OCI-M2 (cell line): ENCODE measurements around the gene NKD1.

ENCODE experiments used
- DNase-seq: peaks from one replicate; lab custom pipeline; 2025; ENCODE audit not compliant: unreplicated experiment; lab: John Stamatoyannopoulos, UW

The NKD1 gene

DNA sequence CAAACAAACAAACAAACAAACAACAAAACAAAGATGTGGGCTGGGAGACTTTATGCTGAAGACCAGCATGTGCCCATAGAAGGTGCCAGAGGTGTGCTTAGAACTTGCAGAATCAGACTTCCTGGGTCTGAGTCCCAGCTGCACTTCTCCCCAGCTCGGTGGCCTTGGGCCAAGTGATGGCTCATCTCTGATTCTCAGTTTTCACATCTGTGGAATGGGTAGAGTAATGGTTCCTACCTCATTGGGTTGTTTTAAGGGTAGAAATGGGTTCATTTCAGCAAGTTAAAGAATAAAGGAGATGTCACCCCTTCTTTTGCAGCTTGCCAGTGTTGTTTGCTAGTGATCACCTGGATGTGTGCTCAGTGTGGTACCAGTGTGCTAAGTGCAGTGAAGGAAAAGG lies 10.7 kb downstream of the NKD1 start:
- DNase-seq, result no peak

DNA sequence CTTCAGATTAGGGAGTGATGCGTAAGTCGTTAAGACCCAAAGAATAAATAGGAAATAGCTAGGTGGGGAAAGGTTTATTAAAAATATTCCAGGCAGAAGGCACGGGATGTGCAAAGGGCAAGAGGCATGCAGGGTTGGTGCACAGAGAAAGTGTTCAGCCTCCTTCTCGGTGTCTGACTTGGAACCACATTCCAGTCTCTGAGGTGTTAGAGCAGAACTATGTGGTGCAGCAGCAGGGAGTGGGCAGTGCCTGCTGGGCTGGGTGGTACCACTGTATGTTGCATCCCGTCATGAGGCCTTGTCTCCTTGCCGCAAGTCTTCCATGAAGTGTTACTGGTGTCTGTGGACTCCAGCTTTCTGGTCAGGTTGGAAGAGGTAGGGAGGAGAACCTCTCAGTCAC lies 11.1 kb downstream of the NKD1 start:
- DNase-seq, result no peak

DNA sequence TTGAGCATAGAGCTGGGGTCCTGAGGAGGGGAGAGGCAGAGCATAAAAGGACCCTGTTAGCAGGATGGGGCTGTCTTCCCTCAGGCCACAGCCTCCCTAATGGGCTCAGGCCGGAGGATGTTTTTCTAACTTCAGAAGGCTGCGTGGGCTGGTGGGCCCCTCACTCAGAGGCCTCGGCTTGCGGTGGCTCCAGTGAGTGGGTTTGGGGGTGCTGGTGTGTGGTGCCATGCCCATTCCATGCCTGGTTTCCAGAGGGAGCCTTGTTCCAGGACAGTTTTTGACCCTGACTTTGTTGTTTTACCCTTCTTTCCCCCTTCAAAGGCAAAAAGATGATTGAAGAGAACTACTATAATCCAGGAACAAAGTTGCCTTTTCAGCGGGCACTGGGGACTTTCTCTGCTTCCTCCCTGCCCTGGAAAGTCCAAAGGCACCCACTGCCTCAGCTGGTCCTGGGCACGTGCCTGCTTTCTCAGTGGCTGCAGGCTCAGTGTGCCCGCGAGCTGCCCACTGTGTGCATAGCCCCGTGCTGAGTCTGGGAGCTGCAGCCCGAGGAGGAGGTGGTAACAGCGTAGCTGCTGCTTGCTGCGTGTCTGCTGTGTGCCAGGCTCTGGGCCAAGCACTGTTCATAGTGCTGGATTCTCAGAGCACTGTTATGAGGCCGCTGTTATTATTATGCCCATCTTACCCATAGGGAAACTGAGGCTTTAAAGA lies 11.8 kb downstream of the NKD1 start:
- no peak for DNase-seq

DNA sequence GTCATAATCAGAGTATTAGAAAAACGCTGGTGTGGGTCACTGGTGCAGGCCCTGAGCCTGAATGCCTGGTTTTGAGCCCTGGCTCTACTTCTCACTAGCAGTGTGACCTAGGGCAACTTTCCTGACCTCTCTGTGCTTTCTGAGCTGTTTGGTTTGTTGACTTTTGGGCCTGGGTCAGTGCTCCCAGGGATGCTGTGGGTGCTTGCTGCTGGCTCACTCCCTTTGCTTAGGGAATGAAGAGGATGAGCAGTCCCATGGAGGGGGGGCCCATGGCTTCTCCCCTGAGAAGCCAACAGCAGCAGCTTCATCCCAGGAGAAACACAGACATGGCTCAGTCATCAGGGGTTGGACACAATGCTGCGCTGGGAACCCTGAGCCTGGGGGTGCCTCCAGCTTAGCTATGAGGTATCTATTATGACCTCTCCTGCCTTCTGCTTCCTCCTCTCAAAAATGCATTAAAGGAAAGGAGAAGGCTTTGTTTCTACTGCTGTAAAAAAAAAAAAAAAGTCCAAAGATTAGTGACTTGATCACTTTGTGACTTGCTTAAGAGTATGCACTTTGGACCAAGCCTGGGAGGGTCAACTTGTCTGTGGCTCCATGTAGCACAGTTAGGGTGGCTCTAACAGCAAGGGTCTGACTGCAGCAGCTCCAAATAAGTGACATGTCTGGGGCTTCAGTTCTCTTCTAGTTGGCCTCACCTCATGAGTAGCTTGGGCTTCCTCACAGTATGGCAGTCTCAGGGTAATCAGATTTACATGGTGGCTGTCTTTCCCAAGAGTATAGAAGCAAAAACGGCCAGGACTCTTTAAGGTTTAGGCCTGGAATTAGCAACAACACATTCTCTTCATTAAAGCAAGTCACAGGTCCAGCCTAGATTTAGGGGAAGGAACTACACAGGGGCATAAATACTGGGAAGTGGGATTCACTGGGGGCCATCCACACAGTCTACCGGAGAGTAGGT lies 13.0 kb downstream of the NKD1 start:
- DNase-seq, result no peak

DNA sequence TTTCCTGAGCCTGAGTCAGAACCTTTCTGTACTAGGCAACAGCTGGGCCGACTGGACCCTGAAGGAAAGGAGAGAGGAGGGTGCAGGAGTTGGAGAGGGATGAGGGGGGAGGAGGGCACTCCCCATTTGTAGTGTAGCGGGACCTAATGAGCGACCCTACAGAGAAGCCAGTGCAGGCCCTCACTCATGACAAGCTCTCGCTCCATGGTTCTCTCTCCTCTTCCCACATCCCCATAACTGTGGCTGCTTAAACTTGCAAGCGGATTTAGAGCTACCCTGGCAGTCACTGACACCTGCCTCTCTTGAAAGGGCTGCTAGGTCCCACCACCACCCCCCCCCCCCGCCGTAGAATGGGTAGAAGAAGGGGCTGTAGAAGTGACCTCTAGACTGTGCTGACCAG lies 14.5 kb downstream of the NKD1 start:
- no peak for DNase-seq

DNA sequence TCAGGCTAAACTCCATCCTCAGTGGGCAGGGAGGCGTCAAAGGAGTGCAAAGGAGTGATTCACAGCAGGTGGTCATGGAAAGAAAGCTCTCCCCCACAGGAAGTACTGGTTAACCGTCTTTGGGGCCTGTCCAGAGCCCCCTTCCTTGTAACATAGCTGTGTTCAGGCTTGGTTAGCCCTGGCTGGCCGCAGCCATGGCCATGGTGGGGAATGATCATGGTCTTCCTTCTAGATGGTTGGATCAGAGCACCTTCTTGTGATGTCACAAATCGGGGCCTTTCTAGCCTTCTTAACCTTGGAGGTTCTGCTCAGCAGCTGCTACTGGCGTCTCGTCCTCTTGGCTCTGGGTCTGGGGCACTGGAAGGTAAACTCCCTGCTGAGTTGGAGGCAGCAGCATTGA lies 15.8 kb downstream of the NKD1 start:
- DNase-seq, result no peak

DNA sequence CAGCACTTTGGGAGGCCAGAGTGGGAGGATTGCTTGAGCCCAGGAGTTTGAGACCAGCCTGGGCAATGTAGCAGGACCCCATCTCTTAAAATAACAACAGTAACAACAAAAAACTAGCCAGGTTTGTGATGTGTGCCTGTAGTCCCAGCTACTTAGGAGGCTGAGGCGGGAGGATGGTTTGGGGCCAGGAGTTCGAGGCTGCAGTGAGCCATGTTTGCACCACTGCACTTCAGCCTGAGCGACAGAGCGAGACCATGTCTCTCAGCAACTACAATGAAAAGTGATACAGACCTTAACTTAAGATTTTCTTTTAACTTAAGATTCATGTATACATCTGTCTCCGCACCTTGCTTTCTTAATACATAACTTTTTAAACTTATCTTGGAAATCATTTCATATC lies 17.2 kb downstream of the NKD1 start:
- DNase-seq, result no peak

DNA sequence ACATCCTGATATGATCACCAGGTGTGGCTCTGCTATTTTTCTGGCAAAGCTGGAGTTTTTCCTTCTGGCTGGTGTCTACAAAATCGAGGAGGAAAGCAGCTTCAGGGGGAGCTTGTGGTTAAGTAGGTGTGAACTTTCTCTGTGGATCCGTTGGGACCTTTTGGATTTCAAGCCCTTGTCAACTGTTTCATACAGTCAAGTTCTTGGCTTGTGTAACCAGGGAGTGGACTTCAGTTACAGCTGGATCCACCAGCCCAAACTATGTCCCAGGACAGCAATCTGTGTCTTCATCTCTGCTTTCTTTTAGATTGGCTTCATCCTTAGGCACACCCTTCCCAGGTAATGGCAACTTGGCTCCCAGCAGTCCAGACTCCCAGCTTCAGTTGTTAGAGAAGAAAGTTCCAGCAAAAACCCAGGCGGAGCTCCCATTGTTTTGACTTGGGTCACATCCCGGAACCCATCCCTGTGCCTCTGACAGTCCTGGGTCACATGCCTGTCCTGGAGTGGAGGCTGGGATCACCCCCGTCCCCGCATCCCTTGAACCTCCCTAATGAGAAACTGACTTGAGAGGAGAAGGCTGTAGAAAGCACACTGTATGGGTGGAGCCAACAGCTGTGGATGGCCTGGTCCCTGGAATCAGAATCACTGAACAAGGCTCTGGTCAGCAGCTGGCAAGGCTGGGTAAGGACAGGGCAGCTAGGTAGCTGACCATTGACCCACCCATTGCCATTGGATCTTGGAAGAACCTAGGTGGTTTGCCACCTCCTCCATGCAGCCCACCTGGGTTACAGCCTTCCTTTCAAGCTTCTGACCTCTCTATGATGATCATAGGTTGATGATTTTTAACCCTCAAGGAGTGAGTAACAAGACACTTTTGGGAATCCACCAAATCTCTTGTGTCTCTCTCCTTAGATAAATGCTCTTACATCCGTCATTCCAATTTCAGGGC lies 18.1 kb downstream of the NKD1 start:
- no peak for DNase-seq

DNA sequence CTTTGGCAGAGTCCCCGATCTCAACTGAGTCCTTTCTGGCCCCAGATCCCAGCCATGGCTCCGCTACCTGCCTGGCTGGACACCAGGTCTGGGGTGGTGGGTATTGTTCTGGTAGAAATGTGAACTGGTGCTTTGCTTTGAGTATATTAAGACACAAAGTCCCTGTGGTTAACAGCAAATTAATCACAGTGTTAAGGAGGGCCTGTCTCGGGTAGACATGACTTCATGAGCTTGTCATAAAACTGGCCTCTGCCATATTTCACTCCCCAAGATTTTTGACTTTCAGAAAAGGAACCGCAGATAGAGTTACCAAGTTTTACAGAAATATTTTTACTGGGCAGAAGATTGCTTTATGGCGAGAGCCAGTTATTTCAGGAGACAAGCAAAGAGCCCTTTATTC lies 19.5 kb downstream of the NKD1 start:
- DNase-seq, result no peak

DNA sequence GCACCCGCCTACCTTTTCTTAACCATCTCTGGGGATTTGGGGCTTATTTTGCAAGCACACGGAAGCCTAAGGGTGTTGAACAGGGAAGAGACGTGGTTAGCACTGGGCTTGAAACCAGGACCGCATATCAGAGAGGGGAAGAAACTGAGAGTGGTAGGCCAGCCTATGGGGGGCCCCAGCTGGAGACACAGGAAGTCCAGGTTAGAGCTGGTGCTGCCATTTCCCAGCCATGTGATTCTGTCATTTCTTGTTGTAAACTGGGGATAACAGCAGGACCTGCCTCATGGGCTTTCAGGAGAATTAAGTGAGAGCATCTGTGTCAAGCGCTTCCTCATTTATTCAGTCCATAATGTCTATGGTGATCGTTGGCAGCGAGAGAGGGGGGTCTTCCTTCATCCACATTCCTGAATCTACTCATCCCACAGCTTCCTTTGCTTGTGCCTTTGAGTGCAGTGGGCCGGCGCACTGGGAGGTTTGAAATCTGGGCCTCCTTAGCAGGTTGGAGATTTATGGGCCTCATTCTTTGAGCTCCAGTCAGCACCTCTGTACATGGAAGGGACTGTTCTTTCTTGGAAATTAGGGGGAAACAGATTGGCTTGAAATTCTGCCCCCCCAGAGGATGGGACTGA lies 20.1 kb downstream of the NKD1 start:
- no peak for DNase-seq

DNA sequence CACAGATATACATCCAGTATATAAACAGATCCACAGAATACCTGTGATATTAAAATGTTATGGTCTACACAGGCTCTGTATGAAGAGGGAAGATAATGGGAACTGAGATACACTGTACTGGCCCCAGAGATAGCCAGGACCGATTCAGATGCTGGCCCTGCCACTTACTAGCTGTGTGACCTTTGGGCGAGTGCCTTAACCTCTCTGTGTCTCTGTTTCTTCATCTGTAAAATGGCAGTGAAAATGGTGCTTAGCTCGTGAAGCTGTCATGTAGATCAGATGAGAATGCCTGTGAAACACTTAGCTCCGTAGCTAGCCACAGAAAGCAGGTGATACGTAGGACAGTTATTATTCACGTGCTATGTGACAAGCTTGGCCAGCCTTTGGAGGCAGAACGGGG lies 22.2 kb downstream of the NKD1 start:
- no peak for DNase-seq

DNA sequence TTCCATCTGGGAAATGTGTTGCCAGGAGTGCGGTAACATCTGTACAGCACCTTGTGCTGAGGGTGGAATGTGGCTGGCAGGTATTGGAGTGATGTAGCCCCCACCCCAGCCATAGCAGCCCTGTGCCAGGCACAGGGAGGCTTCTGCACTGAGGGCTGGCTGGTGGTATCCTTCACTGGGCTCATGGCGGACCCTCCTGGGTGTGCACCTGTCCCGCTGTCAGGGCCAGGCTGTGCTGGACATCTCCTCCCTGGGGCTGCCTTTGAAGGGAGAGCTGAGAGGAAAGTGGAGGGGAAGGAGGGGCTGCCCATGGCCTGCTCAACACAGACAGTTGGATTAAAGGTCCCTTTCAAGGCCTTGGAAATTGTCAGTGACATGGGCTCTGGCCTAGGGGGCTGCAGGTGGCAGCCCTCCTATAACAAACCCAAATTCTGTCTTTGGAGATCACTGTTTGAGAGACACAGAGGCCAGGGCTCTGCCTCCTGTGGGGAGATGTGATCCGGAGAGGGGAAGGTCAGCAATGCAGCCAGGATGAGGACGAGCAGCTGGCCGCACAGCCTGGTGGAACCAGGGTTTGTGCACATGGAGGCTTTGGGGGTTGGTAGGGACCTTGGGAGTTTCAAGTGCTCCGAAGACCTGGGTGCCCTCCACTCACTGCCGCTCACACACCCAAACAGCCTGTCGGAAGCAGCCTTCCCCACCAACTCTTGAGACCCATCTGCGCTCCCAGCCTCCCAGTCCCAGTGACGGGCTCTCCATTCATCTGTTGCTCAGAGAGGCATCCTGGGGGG lies 22.8 kb downstream of the NKD1 start:
- DNase-seq, result no peak

DNA sequence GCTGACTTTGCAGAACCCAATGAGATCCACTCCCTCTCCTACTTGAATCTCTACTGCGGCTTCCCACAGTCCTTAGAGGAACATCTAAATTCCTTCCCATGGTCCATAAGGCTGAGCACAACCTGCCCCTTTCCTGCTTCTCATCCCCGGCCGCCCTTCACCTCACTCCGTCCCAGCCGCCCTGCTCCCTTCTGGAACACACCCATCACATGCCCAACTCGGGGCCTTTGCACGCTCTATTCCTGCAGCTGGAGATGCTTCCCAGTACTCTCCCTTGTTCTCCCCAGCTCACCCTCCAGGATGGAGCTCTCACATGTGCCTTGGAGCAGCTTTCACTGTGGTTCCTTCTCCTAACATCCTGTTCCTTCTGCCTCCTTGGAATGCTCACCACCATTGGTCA lies 23.6 kb downstream of the NKD1 start:
- DNase-seq, result no peak

DNA sequence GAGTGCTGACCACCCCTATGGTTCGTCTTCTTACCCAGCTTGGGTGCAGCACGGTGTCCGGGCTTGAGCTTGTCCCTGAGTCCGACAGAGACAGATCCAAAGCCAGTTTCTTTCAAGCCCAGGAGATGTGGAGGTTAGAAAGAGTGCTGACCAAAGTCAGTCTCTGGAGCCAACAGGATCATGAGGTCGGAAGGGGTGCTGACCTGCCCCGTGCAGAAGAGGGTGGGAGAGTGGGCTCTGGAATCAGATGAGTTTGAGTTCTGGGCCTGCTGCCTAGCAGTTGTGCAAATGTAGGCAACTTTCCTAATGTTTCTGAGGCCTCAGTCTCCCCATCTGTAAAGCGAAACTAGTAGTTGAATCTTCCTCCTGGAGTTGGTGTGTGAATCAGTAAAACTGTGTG lies 24.5 kb downstream of the NKD1 start:
- no peak for DNase-seq

DNA sequence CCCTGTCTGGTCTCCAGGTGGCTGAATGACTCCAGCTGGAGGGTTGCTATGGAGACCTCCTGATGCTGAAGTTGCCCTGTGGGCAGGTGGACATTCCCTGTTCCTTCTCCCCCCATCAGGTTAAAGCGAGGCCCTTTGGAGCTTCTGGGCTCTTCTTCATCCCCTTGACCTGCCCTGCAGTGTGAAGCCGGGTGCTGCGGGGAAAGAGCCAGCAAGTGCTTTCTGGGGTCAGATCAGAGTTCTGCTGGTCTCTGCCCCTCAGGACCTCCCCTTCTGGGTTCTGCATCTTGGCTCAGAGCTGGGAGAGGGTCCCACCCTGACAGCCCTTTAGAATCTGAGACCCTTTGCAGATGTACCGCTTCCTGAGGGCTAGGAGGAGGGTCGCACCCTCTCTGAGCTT lies 25.1 kb downstream of the NKD1 start:
- no peak for DNase-seq

DNA sequence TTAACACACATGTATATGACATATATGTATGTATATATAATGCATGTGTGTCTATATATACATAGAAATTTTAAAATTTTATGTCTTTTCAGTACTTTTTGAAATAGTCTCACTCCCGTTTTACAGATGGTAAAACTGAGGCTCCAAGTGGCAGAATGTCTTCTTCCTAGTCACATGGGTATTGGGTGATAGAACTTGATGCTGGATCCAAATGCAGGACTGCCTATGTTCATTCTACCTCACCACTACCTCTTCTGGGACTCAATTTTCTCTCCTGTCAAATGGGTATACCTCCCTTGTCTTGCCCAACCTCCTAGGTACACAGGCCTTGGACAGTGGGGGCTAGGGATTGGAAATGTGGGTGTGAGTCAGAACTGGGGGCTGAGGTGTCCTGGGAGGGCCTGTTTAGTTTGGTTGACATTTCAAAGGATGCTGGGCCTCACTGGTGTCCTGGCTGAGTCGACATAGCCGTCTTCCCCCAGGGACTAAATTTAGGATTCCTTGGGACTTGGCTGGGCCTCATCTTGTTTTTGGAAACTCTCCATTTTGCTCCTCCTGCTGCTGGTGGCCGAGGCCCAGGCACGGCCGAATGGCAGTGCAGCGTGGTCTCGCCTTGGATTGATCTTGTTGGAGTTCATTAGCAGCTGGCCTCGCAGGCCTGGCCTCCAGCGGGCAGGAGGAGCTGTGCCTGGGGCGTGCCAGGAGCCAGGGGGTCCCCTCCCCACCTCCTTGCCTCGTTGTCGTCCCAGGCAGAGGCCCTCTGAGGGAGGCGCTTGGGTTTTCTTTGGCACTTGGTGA lies 25.9 kb downstream of the NKD1 start:
- DNase-seq, result no peak

DNA sequence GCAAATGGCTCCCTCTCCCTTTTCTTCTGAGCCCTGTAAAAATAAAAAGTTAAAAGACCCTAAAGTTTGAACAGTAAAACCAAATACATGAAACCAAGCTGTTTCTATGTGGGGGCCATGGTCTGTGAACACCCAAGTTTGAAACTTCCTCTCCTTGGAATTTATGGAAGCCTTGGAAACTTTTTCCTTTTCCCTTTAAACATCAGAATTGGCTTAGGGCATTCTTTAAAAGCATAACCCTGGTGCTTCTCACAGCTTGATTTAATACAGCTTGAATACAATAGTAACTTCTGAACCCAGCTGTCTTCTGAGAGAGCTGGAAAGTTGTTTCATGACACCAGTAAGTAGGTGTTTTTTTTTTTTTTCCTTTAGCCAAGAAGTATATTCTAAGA lies 26.5 kb downstream of the NKD1 start:
- DNase-seq, result no peak

DNA sequence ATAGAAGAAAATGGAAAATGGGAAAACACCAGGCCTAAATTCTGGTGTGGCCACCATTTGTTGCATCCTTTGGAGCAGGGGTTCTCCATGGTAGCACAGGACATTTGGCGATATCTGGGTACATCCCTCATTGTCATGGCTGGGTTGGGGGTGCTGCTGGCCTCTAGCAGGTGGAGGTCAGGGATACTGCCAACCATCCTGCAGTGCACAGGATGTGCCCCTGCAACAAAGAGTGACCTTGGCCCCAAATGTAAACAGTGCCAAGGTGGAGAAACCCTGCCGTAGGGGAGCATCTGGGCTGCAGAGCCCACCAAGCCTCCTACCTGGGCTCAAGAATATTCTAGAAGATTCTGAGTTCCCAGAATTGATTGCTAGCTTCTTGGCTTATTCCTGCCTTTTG lies 27.5 kb downstream of the NKD1 start:
- DNase-seq, result no peak

DNA sequence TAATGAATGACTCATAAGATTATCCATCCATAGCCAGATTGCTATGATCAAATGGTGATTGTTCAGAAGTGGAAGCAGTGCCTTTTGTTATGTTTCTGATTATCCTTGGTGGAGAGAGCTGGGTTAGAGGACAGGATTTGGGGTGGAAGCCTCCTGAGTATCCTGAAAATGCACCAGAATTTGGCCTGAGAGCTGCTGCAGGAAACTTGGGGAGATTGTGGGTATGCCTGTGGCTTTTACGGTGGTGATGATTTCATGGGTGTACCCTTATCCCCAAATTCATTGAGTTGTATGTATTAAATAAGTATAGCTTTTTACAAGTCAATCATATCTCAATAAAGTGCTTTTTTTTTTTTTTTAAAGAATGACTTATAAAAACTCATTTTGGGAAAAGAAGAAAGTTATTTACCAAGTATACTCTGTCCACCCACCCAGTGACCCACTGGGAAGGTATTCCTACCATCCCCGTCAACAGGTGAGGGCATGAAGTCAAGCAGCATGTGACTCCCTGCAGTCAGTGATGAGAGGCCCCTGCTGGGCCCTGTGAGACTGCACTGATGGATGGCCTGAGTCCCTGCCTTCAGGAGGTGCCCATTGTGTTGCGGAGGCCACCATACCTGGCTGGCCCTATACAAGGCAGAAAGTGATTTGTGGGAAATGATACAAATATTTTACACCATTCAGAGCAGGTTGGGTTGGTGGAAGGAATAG lies 28.4 kb downstream of the NKD1 start:
- DNase-seq, result no peak
